Cardiac muscle cell (in vitro differentiated cells and primary cell): ENCODE measurements around the gene SCUBE1. TPM values are rescaled to one million over a fixed set of nuclear protein-coding genes. Genes with fewer than 3 reads are reported as not detected.

ENCODE experiments used
- DNase-seq, 2 donors: peaks; one replicate each; pipeline versions ENCODE4 v3.0.0 to v3.0.0-alpha.2; 2010 to 2017; ENCODE audit warnings: low read depth in 1 of 2, low spot score in 1 of 2
- H3K27ac ChIP-seq: fragments of 200-600 bp; sonication (generic); 2 replicates; pipeline ENCODE4 v1.5.1; 2016
- H3K27me3 ChIP-seq: fragments of 200-600 bp; sonication (generic); 2 replicates; pipeline ENCODE4 v1.6.0; 2016; ENCODE audit warnings: control low read depth
- H3K36me3 ChIP-seq: fragments of 200-600 bp; sonication (generic); 2 replicates; pipeline ENCODE4 v1.5.1; 2016; ENCODE audit warnings: control low read depth
- H3K4me1 ChIP-seq: fragments of 200-600 bp; sonication (generic); 2 replicates; pipeline ENCODE4 v1.8.1; 2017; ENCODE audit warnings: low read depth, mild to moderate bottlenecking, mixed run types
- H3K4me3 ChIP-seq: fragments of 200-600 bp; sonication (generic); 2 replicates; pipeline ENCODE4 v1.5.1; 2016; ENCODE audit warnings: mild to moderate bottlenecking
- H3K9me3 ChIP-seq: fragments of 200-600 bp; sonication (generic); 2 replicates; pipeline ENCODE4 v1.5.1; 2017; ENCODE audit warnings: low read depth, mild to moderate bottlenecking, control low read depth
- polyA plus RNA-seq: library from polyadenylated mRNA; unstranded; fragments of >200 nt; fragmentation: Nextera tagmentation; extraction: Ambion mirVana; gene quantifications from 2 replicates; pipeline ENCODE4 v1.2.1, GENCODE V29; 2016
- total RNA-seq: library from RNA; depleted of rRNA; stranded (reverse); fragments of >200 nt; gene quantifications from 2 replicates; pipeline ENCODE4 v1.2.3, GENCODE V29; 2016
- TF ChIP-seq, protein P1 (sequence below): IDR thresholded peaks from 2 replicates; pipeline ENCODE4 v1.5.1; 2012; ENCODE audit warnings: low read depth, mild to moderate bottlenecking, low read length

Gene SCUBE1
- total and polyA plus RNA-seq, 2 experiments from 2014 or later, result 2.1 to 6.9 TPM

DNA sequence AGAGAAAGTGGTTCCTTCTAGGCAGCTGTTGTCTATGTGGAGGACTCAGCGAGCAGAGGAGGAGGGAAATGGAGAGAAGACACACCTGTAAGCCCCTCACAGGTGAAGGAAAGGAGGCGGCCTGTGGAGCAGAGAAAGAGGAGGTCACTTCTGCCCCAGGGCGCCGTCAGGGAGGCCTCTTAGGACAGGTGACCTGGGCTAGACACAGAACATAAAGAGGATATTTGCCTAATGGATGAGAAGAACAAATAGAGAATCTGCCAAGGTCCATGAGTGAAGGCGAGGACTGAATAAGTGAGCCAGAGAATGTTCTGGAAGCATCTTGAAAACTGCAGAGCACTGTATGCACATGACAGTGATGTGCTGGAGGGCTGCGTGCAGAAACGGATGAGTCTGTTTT is 2.2 kb upstream of the SCUBE1 start:
- H3K4me1 ChIP-seq, result peaks cover 5% of the 10 kb centered on the region
- no peaks in the 10 kb centered on the region for H3K36me3 ChIP-seq
- TF ChIP-seq, protein P1, sequence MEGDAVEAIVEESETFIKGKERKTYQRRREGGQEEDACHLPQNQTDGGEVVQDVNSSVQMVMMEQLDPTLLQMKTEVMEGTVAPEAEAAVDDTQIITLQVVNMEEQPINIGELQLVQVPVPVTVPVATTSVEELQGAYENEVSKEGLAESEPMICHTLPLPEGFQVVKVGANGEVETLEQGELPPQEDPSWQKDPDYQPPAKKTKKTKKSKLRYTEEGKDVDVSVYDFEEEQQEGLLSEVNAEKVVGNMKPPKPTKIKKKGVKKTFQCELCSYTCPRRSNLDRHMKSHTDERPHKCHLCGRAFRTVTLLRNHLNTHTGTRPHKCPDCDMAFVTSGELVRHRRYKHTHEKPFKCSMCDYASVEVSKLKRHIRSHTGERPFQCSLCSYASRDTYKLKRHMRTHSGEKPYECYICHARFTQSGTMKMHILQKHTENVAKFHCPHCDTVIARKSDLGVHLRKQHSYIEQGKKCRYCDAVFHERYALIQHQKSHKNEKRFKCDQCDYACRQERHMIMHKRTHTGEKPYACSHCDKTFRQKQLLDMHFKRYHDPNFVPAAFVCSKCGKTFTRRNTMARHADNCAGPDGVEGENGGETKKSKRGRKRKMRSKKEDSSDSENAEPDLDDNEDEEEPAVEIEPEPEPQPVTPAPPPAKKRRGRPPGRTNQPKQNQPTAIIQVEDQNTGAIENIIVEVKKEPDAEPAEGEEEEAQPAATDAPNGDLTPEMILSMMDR, result no peak
- no peak overlapping the region for H3K4me3 ChIP-seq
- no peaks in the 10 kb centered on the region for H3K9me3 ChIP-seq
- no peak overlapping the region for H3K27ac ChIP-seq
- peaks cover 47% of the 10 kb centered on the region for H3K27me3 ChIP-seq
- DNase-seq, result no peak

DNA sequence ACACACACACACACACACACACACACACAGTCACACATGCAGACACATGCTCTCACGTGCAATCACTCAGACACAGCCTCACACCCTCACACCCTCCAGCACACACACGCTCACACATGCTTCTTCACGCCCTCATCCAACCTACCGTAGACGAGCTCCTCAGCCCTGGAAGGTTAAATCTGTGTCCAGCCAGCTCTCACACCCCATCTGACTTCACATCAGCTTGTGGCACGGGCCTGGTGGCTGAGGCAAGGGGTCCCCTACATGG is 1.3 kb upstream of the SCUBE1 start:
- no peaks in the 10 kb centered on the region for H3K36me3 ChIP-seq
- no peaks in the 10 kb centered on the region for H3K9me3 ChIP-seq
- H3K27me3 ChIP-seq, result peaks cover 53% of the 10 kb centered on the region
- H3K27ac ChIP-seq, result no peak overlapping the region
- H3K4me1 ChIP-seq, result peaks cover 5% of the 10 kb centered on the region
- H3K4me3 ChIP-seq, result no peak overlapping the region
- DNase-seq, result no peak
- TF ChIP-seq, protein P1, result no peak

DNA sequence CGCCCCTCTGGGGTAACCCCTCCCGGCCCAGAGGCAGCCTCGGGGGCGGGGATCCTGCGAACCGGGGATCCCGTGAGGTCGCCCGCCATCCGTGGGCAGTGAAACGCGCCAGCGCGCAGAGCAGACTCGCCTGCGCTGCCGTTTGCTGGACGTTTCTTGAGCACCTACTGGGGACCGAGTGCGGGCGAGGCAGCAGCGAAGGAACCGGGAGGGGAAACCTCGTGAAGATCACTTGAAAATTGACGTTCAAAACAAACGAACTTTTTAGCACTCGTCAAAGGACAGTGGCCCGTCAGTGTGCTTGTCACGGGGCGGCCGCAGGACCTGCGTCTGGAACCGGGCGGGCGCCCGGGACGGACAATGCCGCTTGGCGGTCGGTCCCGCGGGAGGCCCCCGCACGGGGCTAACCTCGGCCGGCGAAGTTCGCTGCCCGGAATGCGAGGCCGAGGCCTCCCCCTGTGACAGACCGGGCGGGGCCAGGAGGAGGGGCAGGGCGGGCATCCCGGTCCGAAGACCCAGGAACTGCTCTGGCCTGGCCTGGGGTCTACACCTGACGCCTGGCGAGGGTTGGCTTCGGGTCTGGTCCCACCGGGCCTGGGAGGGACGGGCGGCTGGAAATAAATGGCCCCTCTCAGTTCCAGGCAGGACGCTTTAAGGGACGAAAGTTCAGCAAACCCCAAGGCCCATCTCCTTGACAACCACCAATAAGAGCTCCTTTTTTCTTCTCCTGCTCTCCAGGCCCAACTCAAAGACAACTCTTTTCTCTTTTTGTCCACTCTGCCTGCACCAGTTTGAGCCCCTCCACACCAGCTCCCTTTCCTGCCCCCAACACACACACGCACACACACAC is 723 bp upstream of the SCUBE1 start:
- peak overlapping the region; percentile 46 for H3K4me3 ChIP-seq
- H3K9me3 ChIP-seq, result no peaks in the 10 kb centered on the region
- DNase-seq, result no peak
- no peak overlapping the region for H3K27ac ChIP-seq
- H3K27me3 ChIP-seq, result peaks cover 58% of the 10 kb centered on the region
- peaks cover 5% of the 10 kb centered on the region for H3K4me1 ChIP-seq
- H3K36me3 ChIP-seq, result no peaks in the 10 kb centered on the region
- TF ChIP-seq, protein P1, result no peak

DNA sequence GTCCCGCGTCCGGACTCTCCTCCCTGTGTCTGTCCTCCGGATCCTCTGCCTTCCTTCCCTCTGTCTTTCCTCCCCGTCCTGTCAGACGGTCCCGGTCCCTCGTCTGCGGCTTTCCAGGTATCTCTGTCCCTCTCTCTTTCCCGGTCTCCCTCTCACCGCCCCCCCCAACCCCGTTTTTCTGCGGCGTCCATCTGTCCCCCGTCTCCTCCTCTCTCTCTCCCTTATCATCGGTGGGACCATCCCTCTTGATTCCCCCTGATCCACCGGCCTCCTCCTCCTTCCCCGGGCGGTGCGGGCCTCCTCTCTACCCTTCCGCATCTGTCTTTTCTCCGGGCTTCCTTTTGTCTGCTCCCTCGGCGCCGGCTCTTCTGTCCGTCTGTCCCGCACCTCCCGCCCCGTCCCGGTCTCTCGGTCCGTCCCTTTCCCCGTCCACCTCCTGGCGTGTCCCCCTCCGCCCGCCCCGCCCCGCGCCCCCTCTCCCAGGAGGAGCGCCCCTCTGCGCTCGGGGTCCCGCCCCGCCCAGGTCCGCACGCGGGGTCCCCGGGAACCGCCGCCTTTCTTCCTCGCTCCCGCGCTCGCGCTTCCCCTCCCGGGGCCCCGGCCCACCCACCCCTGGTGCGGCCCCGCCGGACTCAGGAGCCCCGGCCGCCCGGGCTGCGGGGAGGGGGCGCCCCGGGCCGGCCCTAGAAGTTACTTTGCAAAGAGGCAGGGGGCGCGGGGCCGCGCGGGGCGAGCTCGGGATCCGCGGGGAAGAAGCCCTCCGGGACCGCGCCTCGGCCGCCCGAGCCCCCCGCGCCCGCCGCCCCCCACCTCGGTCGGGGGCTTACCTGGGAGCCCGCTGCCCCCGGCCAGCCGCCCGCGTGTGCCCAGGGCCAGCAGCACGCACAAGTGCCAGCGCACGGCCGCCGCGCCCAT is 568 bp downstream of the SCUBE1 start:
- H3K4me3 ChIP-seq, result peak overlapping the region; percentile 46
- no peaks in the 10 kb centered on the region for H3K36me3 ChIP-seq
- H3K4me1 ChIP-seq, result peaks cover 5% of the 10 kb centered on the region
- TF ChIP-seq, protein P1, result no peak
- peaks cover 70% of the 10 kb centered on the region for H3K27me3 ChIP-seq
- no peak overlapping the region for H3K27ac ChIP-seq
- H3K9me3 ChIP-seq, result no peaks in the 10 kb centered on the region
- no peak for DNase-seq

DNA sequence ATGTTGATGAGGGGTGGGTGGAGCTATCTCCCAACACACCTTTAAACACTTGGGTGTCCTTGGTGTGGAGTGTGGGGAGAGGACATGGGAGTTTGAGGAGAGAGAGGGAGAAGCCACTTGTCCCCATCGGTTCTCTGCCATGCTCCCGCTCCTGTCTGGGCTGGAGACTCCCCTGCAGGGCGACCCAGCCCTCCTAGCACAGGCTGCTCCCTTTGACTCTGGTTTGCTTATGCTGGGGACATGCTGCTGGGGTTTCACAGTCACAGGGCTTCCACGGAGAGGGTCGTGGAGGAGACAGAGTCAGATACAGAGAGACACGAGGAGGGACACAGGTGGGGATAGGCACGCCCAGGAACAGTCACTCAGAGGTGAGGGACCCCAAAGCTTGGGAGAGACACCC is 1.6 kb downstream of the SCUBE1 start:
- Histone ChIP-seq H3K27ac (no peak overlapping the region), H3K4me3 (no peak overlapping the region), H3K9me3 (no peaks in the 10 kb centered on the region), H3K27me3 (peaks cover 70% of the 10 kb centered on the region), H3K4me1 (peaks cover 5% of the 10 kb centered on the region), H3K36me3 (no peaks in the 10 kb centered on the region)
- TF ChIP-seq, protein P1, result no peak
- DNase-seq, result no peak
